CD14-positive monocyte (primary cell): ENCODE data around the gene ZNF598. TPM values are rescaled to one million over a fixed set of nuclear protein-coding genes. Genes with fewer than 3 reads are reported as not detected.

Experiments
- DNase-seq, 3 donors: peaks; one replicate each; pipeline ENCODE4 v3.0.0-alpha.2; 2011 to 2022
- H2AFZ ChIP-seq: 2 replicates; pipeline ENCODE4 v1.6.0; 2012; ENCODE audit warnings: mild to moderate bottlenecking, low read depth, low read length, inconsistent platforms; ENCODE audit not compliant: insufficient read depth, poor library complexity, severe bottlenecking
- H3K27ac ChIP-seq, 2 donors: 1 replicate in 1 of 2; 2 replicates in 1 of 2; pipeline ENCODE4 v1.5.1; 2012 to 2013; ENCODE audit warnings: low read length in 2 of 2, control low read depth in 1 of 2, inconsistent platforms in 1 of 2, low read depth in 1 of 2, mild to moderate bottlenecking in 1 of 2
- H3K27me3 ChIP-seq, 2 donors: one replicate each; pipeline versions ENCODE4 v1.6.0 to v1.6.1; 2011 to 2013; ENCODE audit warnings: low read length in 2 of 2; ENCODE audit not compliant: control insufficient read depth in 2 of 2, insufficient read depth in 2 of 2
- H3K36me3 ChIP-seq, 2 donors: replicated peaks in 1 of 2; 1 replicate in 1 of 2; 2 replicates in 1 of 2; pipeline versions ENCODE4 v1.5.1 to v1.6.1; 2012 to 2013; ENCODE audit warnings: low read length in 2 of 2, control low read depth in 1 of 2, inconsistent platforms in 1 of 2, mild to moderate bottlenecking in 1 of 2; ENCODE audit not compliant: insufficient read depth in 2 of 2, control insufficient read depth in 1 of 2
- H3K4me1 ChIP-seq, 2 donors: 1 replicate in 1 of 2; 2 replicates in 1 of 2; pipeline versions ENCODE4 v1.5.1 to v1.6.1; 2012 to 2013; ENCODE audit warnings: low read length in 2 of 2, control low read depth in 1 of 2, inconsistent platforms in 1 of 2, mild to moderate bottlenecking in 1 of 2, moderate library complexity in 1 of 2; ENCODE audit not compliant: insufficient read depth in 2 of 2, control insufficient read depth in 1 of 2
- H3K4me2 ChIP-seq: replicated peaks from 2 replicates; pipeline ENCODE3; 2012; ENCODE audit warnings: low read length, moderate library complexity, mild to moderate bottlenecking; ENCODE audit not compliant: poor library complexity, severe bottlenecking; ENCODE audit errors: extremely low read depth
- H3K4me3 ChIP-seq, 3 experiments: fragments of 200-600 bp in 1 of 3; sonication (generic) in 1 of 3; replicated peaks in 1 of 3; 1 replicate in 2 of 3; 2 replicates in 1 of 3; pipeline ENCODE4 v1.5.1; 2011 to 2013; ENCODE audit warnings: low read length in 3 of 3, mild to moderate bottlenecking in 3 of 3, control low read depth in 2 of 3, low read depth in 2 of 3, inconsistent platforms in 1 of 3, moderate library complexity in 1 of 3
- H3K79me2 ChIP-seq: 2 replicates; pipeline ENCODE4 v1.6.0; 2012; ENCODE audit warnings: mild to moderate bottlenecking, control low read depth, inconsistent platforms, low read length, moderate library complexity; ENCODE audit not compliant: insufficient read depth
- H3K9ac ChIP-seq: 2 replicates; pipeline ENCODE4 v1.6.0; 2017; ENCODE audit warnings: low read length, mild to moderate bottlenecking; ENCODE audit not compliant: insufficient read depth, poor library complexity, severe bottlenecking
- H3K9me3 ChIP-seq, 2 donors: replicated peaks in 1 of 2; 1 replicate in 1 of 2; 2 replicates in 1 of 2; pipeline versions ENCODE4 v1.5.1 to v1.6.1; 2012 to 2013; ENCODE audit warnings: low read length in 2 of 2, control low read depth in 1 of 2; ENCODE audit not compliant: control insufficient read depth in 1 of 2, insufficient read depth in 1 of 2
- H4K20me1 ChIP-seq: 2 replicates; pipeline ENCODE4 v1.6.0; 2012; ENCODE audit warnings: mild to moderate bottlenecking, low read length, control low read depth, moderate library complexity; ENCODE audit not compliant: insufficient read depth
- H3K27ac Mint-ChIP-seq, 7 donors: one replicate each; pipeline ENCODE4 v1.8.0; 2020; ENCODE audit warnings: mild to moderate bottlenecking in 7 of 7, mixed read lengths in 7 of 7, moderate library complexity in 6 of 7, inconsistent platforms in 2 of 7
- H3K27me3 Mint-ChIP-seq, 3 donors: one replicate each; pipeline ENCODE4 v1.8.0; 2021 to 2022; ENCODE audit warnings: low read depth in 3 of 3, mild to moderate bottlenecking in 3 of 3, mixed read lengths in 3 of 3, moderate library complexity in 3 of 3, inconsistent platforms in 1 of 3
- H3K36me3 Mint-ChIP-seq, 2 donors: one replicate each; pipeline ENCODE4 v1.8.0; 2020; ENCODE audit warnings: mixed read lengths in 2 of 2, inconsistent platforms in 1 of 2, mild to moderate bottlenecking in 1 of 2
- H3K4me1 Mint-ChIP-seq: one replicate; pipeline ENCODE4 v1.8.0; 2020; ENCODE audit warnings: mild to moderate bottlenecking, mixed read lengths
- H3K4me3 Mint-ChIP-seq, 2 donors: one replicate each; pipeline ENCODE4 v1.8.0; 2020; ENCODE audit warnings: mild to moderate bottlenecking in 2 of 2, mixed read lengths in 2 of 2, moderate library complexity in 1 of 2
- H3K9me3 Mint-ChIP-seq, 7 donors: one replicate each; pipeline ENCODE4 v1.8.0; 2020 to 2022; ENCODE audit warnings: mixed read lengths in 7 of 7, mild to moderate bottlenecking in 6 of 7, moderate library complexity in 6 of 7, inconsistent platforms in 2 of 7
- WGBS: methylation state at CpG from one replicate; pipeline ENCODE4 v1.1.5; 2013; ENCODE audit warnings: missing lambda C conversion rate; ENCODE audit not compliant: insufficient coverage; 5-methylcytosine and 5-hydroxymethylcytosine counted together
- intact Hi-C, 2 donors: fragments of 100-400 bp; cut with micrococcal nuclease; formaldehyde crosslinking; loops; one replicate each; pipeline versions ENCODE4 v1.15.0 to v1.15.1; 2023
- polyA plus RNA-seq, 3 donors: library from polyadenylated mRNA; depleted of rRNA in 1 of 3; unstranded in 2 of 3; stranded (reverse) in 1 of 3; fragments of 300-500 nt in 2 of 3; fragments of >200 nt in 1 of 3; fragmentation: Illumina TruSeq in 2 of 3; gene quantifications; 1 replicate in 2 of 3; 2 replicates in 1 of 3; pipeline ENCODE4 v1.2.3, GENCODE V29; 2012 to 2021
- TF ChIP-seq, protein P1 (sequence below): fragments of 200-600 bp; IDR thresholded peaks from one replicate; pipeline ENCODE4 v1.8.0; 2022; ENCODE audit warnings: antibody characterized with exemption, mild to moderate bottlenecking

The ZNF598 gene
- polyA plus RNA-seq, 3 donors, result 1.4 to 42.1 (median 1.5) TPM

DNA sequence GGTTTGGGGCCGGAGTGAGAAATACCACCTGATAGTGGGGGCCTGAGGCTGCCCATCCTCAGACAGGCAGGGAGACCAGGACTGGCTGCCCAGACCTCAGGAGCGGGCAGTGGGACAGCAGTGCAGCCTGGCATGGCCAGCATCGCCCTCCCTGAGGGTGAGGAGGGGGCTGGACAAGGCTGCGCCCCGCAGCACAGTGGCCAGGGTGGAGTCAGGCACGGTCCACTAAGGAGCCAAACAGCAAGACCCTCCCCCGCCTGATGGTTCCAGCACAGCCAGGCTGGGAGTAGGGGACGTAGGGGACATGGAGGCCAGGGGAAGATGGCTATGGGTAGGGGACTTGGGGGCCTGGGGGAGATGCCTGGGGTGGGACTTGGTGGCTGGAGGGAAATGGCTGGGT is 3.3 kb downstream of the ZNF598 start:
- H4K20me1 ChIP-seq, result peaks cover 67% of the 10 kb centered on the region
- no peak overlapping the region for H2AFZ ChIP-seq
- no peak overlapping the region for H3K27ac ChIP-seq
- no peak overlapping the region for H3K4me3 Mint-ChIP-seq
- peaks cover 50% of the 10 kb centered on the region for H3K4me1 Mint-ChIP-seq
- peaks cover 0 to 1% (median 0%) of the 10 kb centered on the region in 3 donors for H3K27me3 Mint-ChIP-seq
- no peak overlapping the region for H3K4me2 ChIP-seq
- peaks cover 40 to 67% of the 10 kb centered on the region in 2 donors for H3K4me1 ChIP-seq
- H3K9me3 ChIP-seq, result no peaks in the 10 kb centered on the region
- WGBS, result 93% methylated on average over 6 of the region's 8 CpGs
- H3K4me3 ChIP-seq, result no peak overlapping the region
- DNase-seq, result no peak
- H3K9me3 Mint-ChIP-seq, result peaks cover 0 to 2% (median 0%) of the 10 kb centered on the region in 7 donors
- H3K9ac ChIP-seq, result no peak overlapping the region
- TF ChIP-seq, protein P1, sequence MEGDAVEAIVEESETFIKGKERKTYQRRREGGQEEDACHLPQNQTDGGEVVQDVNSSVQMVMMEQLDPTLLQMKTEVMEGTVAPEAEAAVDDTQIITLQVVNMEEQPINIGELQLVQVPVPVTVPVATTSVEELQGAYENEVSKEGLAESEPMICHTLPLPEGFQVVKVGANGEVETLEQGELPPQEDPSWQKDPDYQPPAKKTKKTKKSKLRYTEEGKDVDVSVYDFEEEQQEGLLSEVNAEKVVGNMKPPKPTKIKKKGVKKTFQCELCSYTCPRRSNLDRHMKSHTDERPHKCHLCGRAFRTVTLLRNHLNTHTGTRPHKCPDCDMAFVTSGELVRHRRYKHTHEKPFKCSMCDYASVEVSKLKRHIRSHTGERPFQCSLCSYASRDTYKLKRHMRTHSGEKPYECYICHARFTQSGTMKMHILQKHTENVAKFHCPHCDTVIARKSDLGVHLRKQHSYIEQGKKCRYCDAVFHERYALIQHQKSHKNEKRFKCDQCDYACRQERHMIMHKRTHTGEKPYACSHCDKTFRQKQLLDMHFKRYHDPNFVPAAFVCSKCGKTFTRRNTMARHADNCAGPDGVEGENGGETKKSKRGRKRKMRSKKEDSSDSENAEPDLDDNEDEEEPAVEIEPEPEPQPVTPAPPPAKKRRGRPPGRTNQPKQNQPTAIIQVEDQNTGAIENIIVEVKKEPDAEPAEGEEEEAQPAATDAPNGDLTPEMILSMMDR, result no peak
- intact Hi-C loops, result loop anchor here (5.0 to 10.0 kb wide), 4 partner anchors 41 to 248 kb away; partner anchors contain the start of genes ECI1 (in 1 of the 2), NTHL1 (in 1 of the 2) and TSC2 (in 1 of the 2)
- peak overlapping the region in 1 of 7 donors; percentile 75 for H3K27ac Mint-ChIP-seq
- peaks cover 22 to 23% of the 10 kb centered on the region in 2 donors for H3K36me3 ChIP-seq
- H3K79me2 ChIP-seq, result peaks cover 60% of the 10 kb centered on the region
- H3K36me3 Mint-ChIP-seq, result peaks cover 14 to 22% of the 10 kb centered on the region in 2 donors
- no peaks in the 10 kb centered on the region for H3K27me3 ChIP-seq

DNA sequence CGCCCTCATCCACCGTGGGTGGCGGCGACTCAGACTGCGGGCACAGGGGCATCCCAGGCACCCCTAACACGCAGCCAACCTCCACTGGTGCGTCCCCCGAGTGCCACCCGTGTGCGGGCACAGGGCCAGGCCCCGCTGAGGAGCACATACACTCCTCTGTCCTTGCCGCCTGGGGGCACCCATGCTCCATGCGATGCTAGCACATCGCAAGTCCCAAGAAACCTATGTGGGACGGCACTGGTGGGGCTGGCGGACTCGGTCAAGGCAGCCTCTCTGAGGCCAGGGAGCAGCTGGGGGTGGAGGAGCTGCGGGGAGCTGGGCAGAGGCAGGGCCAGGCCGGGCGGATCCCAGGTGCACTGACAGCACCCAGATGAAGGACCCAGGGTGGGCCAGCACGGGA is 4.0 kb downstream of the ZNF598 start:
- Histone ChIP-seq H3K79me2 (peaks cover 60% of the 10 kb centered on the region), H3K4me3 (no peak overlapping the region), H3K27ac (no peak overlapping the region), H3K4me1 (peaks cover 38 to 64% of the 10 kb centered on the region in 2 donors), H3K27me3 (no peaks in the 10 kb centered on the region), H2AFZ (no peak overlapping the region), H4K20me1 (peaks cover 67% of the 10 kb centered on the region), H3K9me3 (no peaks in the 10 kb centered on the region), H3K4me2 (no peak overlapping the region), H3K36me3 (peaks cover 26 to 29% of the 10 kb centered on the region in 2 donors), H3K9ac (no peak overlapping the region)
- Mint-ChIP-seq H3K9me3 (peaks cover 0 to 2% (median 0%) of the 10 kb centered on the region in 7 donors), H3K4me3 (no peak overlapping the region), H3K27me3 (peaks cover 0 to 1% (median 0%) of the 10 kb centered on the region in 3 donors), H3K27ac (peak overlapping the region in 1 of 7 donors; percentile 23), H3K4me1 (peaks cover 50% of the 10 kb centered on the region), H3K36me3 (peaks cover 20 to 29% of the 10 kb centered on the region in 2 donors)
- DNase-seq, result peak in 2 of 3 donors; percentile 33 to 41
- TF ChIP-seq, protein P1, result peak; percentile 65
- 34% methylated on average over 20 of the region's 21 CpGs for WGBS
- intact Hi-C loops, result loop anchor here (5.0 to 10.0 kb wide), 4 partner anchors 42 to 249 kb away; partner anchors contain the start of genes ECI1 (in 1 of the 2), NTHL1 (in 1 of the 2) and TSC2 (in 1 of the 2)
